Measurements from ENCODE around the gene IRF1. TPM values are rescaled to one million over a fixed set of nuclear protein-coding genes. Genes with fewer than 3 reads are reported as not detected.
"Not testable (repeated sequence)": the region's sequence is repeated elsewhere in the genome, so short reads cannot be mapped to it uniquely, and the experiment has no call there.

The IRF1 gene
- total RNA-seq, 2 experiments from 2014 or later: 221 to 228 TPM

GRCh38 chr5:132485641-132486317, 4.8 kb downstream of the IRF1 start:
- peak overlapping the region; percentile 90 for H3K27ac Mint-ChIP-seq
- H3K4me1 Mint-ChIP-seq (ENCODE audit: low read depth): peaks cover 66% of the 10 kb centered on the region
- peak; percentile 27 for DNase-seq
- no peaks in the 10 kb centered on the region for H3K9me3 Mint-ChIP-seq (ENCODE audit: insufficient read depth)
- H3K27me3 Mint-ChIP-seq (ENCODE audit: low read depth): no peaks in the 10 kb centered on the region
- peak overlapping the region; percentile 92 for H3K4me3 Mint-ChIP-seq
- H3K36me3 Mint-ChIP-seq (ENCODE audit: low read depth): peaks cover 85% of the 10 kb centered on the region
- no peak for ATAC-seq
- ChIA-PET POLR2A (interaction anchor here (0.6 to 22.6 kb wide), 13 partner anchors 6 to 739 kb away, joined by 3 to 720 read pairs (median 76); partner anchors contain the start of gene IRF1), CTCF (interaction anchor here (1.4 to 6.1 kb wide), 5 partner anchors 12 to 65 kb away, joined by 3 to 36 read pairs (median 9); no protein-coding TSS in a partner anchor)

DNA sequence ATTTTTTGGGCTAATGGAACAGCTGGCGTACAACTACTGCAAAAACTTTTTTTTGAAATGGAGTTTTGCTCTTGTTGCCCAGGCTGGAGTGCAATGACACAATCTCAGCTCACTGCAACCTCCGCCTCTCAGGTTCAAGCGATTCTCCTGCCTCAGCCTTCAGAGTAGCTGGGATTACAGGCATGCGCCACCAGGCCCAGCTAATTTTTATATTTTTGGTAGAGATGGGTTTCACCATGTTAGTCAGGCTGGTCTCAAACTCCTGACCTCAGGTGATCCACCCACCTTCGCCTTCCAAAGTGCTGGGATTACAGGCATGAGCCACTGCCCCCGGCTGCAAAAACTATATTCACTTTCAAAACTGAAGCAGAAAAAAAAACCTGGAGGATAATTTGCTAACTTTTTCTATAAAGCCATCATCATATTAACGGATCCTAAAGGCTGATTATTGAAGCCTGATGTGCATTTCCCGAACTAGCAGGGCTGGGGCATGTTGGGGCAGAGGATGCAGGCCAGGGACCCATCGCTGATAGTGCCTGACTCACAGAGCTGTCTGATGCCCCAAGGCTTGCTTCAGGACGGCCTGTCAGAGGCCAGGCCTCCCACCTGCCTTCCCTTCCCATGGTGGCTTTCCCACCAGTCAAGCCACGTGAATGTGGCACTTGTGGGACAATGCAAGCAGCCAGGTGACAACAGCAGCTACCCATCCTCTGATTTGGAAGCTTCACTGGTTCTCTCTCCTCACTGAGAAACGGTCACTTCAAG, 5.5 kb downstream of the IRF1 start:
- H3K4me3 Mint-ChIP-seq: peak overlapping the region; percentile 92
- H3K36me3 Mint-ChIP-seq (ENCODE audit: low read depth): peaks cover 85% of the 10 kb centered on the region
- H3K27me3 Mint-ChIP-seq (ENCODE audit: low read depth); ATAC-seq; H3K9me3 Mint-ChIP-seq (ENCODE audit: insufficient read depth): not testable (repeated sequence)
- DNase-seq: peak; percentile 20
- H3K27ac Mint-ChIP-seq: peak overlapping the region; percentile 90
- ChIA-PET POLR2A (interaction anchor here (0.6 to 22.6 kb wide), 13 partner anchors 10 to 739 kb away, joined by 3 to 720 read pairs (median 14); partner anchors contain the start of gene IRF1), CTCF (interaction anchor here (1.0 to 1.8 kb wide), 4 partner anchors 11 to 64 kb away, joined by 3 to 9 read pairs (median 4); no protein-coding TSS in a partner anchor)
- peaks cover 70% of the 10 kb centered on the region for H3K4me1 Mint-ChIP-seq (ENCODE audit: low read depth)

GRCh38 chr5:132484391-132484725, 6.2 kb downstream of the IRF1 start:
- DNase-seq (peak; percentile 18), ATAC-seq (no peak)
- Mint-ChIP-seq H3K27ac (peak overlapping the region; percentile 90), H3K27me3 (ENCODE audit: low read depth) (no peaks in the 10 kb centered on the region), H3K9me3 (ENCODE audit: insufficient read depth) (no peaks in the 10 kb centered on the region), H3K4me1 (ENCODE audit: low read depth) (peaks cover 77% of the 10 kb centered on the region), H3K36me3 (ENCODE audit: low read depth) (peaks cover 80% of the 10 kb centered on the region), H3K4me3 (peak overlapping the region; percentile 15)
- ChIA-PET POLR2A (interaction anchor here (1.6 to 22.6 kb wide), 10 partner anchors 11 to 94 kb away, joined by 5 to 720 read pairs (median 126); partner anchors contain the start of gene IRF1), CTCF (interaction anchor here (1.0 to 1.8 kb wide), 4 partner anchors 11 to 64 kb away, joined by 3 to 9 read pairs (median 4); no protein-coding TSS in a partner anchor)

- ATAC-seq (no peak), DNase-seq (no peak)
- H3K27me3 Mint-ChIP-seq (ENCODE audit: low read depth): no peaks in the 10 kb centered on the region
- H3K36me3 Mint-ChIP-seq (ENCODE audit: low read depth): peaks cover 76% of the 10 kb centered on the region
- CTCF ChIA-PET: interaction anchor here (1.0 to 1.8 kb wide), 2 partner anchors 19 to 63 kb away, joined by 4 to 9 read pairs; no protein-coding TSS in a partner anchor
- H3K9me3 Mint-ChIP-seq (ENCODE audit: insufficient read depth): no peaks in the 10 kb centered on the region
- peak overlapping the region; percentile 15 for H3K4me3 Mint-ChIP-seq
- peaks cover 82% of the 10 kb centered on the region for H3K4me1 Mint-ChIP-seq (ENCODE audit: low read depth)
- peak overlapping the region; percentile 90 for H3K27ac Mint-ChIP-seq
- POLR2A ChIA-PET: interaction anchor here (0.8 to 22.6 kb wide), 12 partner anchors 11 to 93 kb away, joined by 3 to 720 read pairs (median 45); partner anchors contain the start of gene IRF1
Observed at GRCh38 chr5:132483661-132484390, 6.7 kb downstream of the IRF1 start.

DNA sequence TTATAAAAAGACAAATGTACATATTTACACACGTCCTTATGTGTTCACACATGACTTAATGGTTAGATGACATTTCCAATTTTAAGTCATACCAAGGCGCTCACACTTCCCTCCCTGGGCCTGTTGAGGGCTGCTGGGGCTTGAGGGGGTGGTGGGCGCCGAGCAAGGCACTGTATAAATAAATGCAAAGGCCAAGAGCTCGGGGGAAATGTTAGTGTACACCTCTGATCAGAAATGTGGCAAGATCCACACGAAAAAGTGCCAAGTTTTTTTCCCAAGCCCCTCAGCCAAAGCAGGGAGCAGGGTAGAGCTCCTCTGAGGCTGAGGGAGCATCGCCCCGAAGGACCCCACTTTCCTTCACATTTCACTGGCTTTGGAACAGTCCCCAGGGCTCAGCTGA, 7.5 kb downstream of the IRF1 start:
- Mint-ChIP-seq H3K27me3 (ENCODE audit: low read depth) (no peaks in the 10 kb centered on the region), H3K4me1 (ENCODE audit: low read depth) (peaks cover 87% of the 10 kb centered on the region), H3K27ac (no peak overlapping the region), H3K9me3 (ENCODE audit: insufficient read depth) (no peaks in the 10 kb centered on the region), H3K36me3 (ENCODE audit: low read depth) (peaks cover 68% of the 10 kb centered on the region), H3K4me3 (no peak overlapping the region)
- ATAC-seq (no peak), DNase-seq (no peak)
- CTCF ChIA-PET: no interaction called here
- POLR2A ChIA-PET: interaction anchor here (0.8 to 22.6 kb wide), 10 partner anchors 11 to 75 kb away, joined by 3 to 720 read pairs (median 126); partner anchors contain the start of gene IRF1

DNA sequence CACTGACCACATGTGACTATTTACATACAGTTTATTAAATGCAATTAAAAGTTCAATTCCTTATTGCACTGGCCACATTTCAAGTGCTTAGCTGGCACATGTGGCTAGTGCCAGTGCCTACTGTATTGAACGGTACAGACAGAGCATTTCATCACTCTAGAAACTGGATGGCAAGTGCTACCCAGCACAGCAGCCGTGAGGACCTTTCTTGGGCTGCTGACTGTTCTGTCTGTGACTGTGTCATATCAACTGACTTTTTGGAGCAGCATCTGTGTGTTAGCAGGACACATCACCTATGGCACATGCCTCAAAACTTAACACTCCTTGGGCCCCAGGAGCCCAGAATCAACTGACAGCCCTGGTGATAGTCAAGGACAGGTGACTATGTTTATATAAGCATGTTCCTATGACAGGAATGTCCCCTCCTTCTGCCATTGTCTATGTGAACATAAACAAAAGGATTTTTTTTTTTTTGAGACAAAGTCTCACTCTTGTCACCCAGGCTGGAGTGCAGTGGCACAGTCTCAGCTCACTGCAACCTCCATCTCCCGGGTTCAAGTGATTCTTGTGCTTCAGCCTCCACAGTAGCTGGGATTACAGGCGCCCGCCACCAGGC, 8.9 kb downstream of the IRF1 start:
- CTCF ChIA-PET: interaction anchor here (3.1 to 4.2 kb wide), 4 partner anchors 8 to 61 kb away, joined by 18 to 45 read pairs (median 26); partner anchors contain the start of gene IRF1
- no peak overlapping the region for H3K4me3 Mint-ChIP-seq

GRCh38 chr5:132480893-132481595, 9.5 kb downstream of the IRF1 start:
- no peaks in the 10 kb centered on the region for H3K27me3 Mint-ChIP-seq (ENCODE audit: low read depth)
- H3K4me3 Mint-ChIP-seq: no peak overlapping the region
- no peak for ATAC-seq
- no peaks in the 10 kb centered on the region for H3K9me3 Mint-ChIP-seq (ENCODE audit: insufficient read depth)
- H3K27ac Mint-ChIP-seq: peak overlapping the region; percentile 74
- ChIA-PET POLR2A (interaction anchor here (0.5 to 22.6 kb wide), 12 partner anchors 9 to 414 kb away, joined by 3 to 720 read pairs (median 54); partner anchors contain the start of gene IRF1), CTCF (interaction anchor here (0.9 to 4.2 kb wide), 13 partner anchors 8 to 95 kb away, joined by 3 to 45 read pairs (median 12); partner anchors contain the start of gene IRF1)
- DNase-seq: no peak
- H3K4me1 Mint-ChIP-seq (ENCODE audit: low read depth): peaks cover 85% of the 10 kb centered on the region
- H3K36me3 Mint-ChIP-seq (ENCODE audit: low read depth): peaks cover 57% of the 10 kb centered on the region

More for the DNA sequence above, 8.9 kb downstream of the IRF1 start:
- ATAC-seq (no peak), DNase-seq (no peak)
- POLR2A ChIA-PET: interaction anchor here (0.7 to 22.6 kb wide), 9 partner anchors 10 to 73 kb away, joined by 3 to 720 read pairs (median 76); partner anchors contain the start of gene IRF1
- H3K4me1 Mint-ChIP-seq (ENCODE audit: low read depth): peaks cover 87% of the 10 kb centered on the region
- peak overlapping the region; percentile 74 for H3K27ac Mint-ChIP-seq
- H3K36me3 Mint-ChIP-seq (ENCODE audit: low read depth): peaks cover 59% of the 10 kb centered on the region
- no peaks in the 10 kb centered on the region for H3K27me3 Mint-ChIP-seq (ENCODE audit: low read depth)
- H3K9me3 Mint-ChIP-seq (ENCODE audit: insufficient read depth): no peaks in the 10 kb centered on the region

GRCh38 chr5:132480546-132480892, 10.1 kb downstream of the IRF1 start:
- DNase-seq (no peak), ATAC-seq (no peak)
- POLR2A ChIA-PET: interaction anchor here (0.5 to 22.6 kb wide), 13 partner anchors 8 to 413 kb away, joined by 3 to 720 read pairs (median 38); partner anchors contain the start of gene IRF1
- H3K27me3 Mint-ChIP-seq (ENCODE audit: low read depth): no peaks in the 10 kb centered on the region
- H3K4me3 Mint-ChIP-seq: no peak overlapping the region
- CTCF ChIA-PET: interaction anchor here (0.9 to 4.2 kb wide), 17 partner anchors 9 to 242 kb away, joined by 3 to 45 read pairs (median 11); partner anchors contain the start of gene IRF1
- H3K36me3 Mint-ChIP-seq (ENCODE audit: low read depth): peaks cover 57% of the 10 kb centered on the region
- no peaks in the 10 kb centered on the region for H3K9me3 Mint-ChIP-seq (ENCODE audit: insufficient read depth)
- H3K27ac Mint-ChIP-seq: peak overlapping the region; percentile 80
- H3K4me1 Mint-ChIP-seq (ENCODE audit: low read depth): peaks cover 85% of the 10 kb centered on the region

DNA sequence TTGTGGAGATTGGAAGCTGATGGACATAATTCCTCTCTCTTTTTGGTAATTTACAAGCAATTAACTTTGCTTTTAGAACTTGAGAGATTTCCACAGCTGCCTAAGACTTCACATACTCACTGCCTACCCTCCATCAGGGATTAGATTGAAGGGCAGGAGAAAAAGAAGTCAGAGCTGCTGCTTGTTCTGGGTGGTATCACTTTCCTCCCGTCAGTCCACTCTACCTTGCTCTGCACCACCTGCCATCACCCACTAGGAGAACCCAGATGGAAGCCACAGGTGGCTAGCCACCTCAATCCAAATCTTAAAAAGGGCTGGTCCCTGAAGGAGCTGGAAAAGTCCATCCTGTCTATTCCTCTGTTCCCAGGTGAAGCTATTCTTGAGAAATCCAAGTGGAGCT, 10.5 kb downstream of the IRF1 start:
- no peak for DNase-seq

More for the DNA sequence above, 10.5 kb downstream of the IRF1 start:
- ATAC-seq: peak; percentile 4
- H3K4me3 Mint-ChIP-seq: no peak overlapping the region
- POLR2A ChIA-PET: interaction anchor here (0.8 to 22.6 kb wide), 13 partner anchors 8 to 94 kb away, joined by 3 to 720 read pairs (median 38); partner anchors contain the start of gene IRF1
- no peaks in the 10 kb centered on the region for H3K27me3 Mint-ChIP-seq (ENCODE audit: low read depth)
- H3K9me3 Mint-ChIP-seq (ENCODE audit: insufficient read depth): no peaks in the 10 kb centered on the region
- CTCF ChIA-PET: interaction anchor here (1.0 to 4.2 kb wide), 17 partner anchors 8 to 242 kb away, joined by 3 to 45 read pairs (median 11); partner anchors contain the start of gene IRF1
- peaks cover 53% of the 10 kb centered on the region for H3K36me3 Mint-ChIP-seq (ENCODE audit: low read depth)
- peak overlapping the region; percentile 80 for H3K27ac Mint-ChIP-seq
- H3K4me1 Mint-ChIP-seq (ENCODE audit: low read depth): peaks cover 83% of the 10 kb centered on the region

All from activated CD8-positive, alpha-beta T cell treated with anti-CD3 and anti-CD28 coated beads, Interleukin-2, amount 10 ng/mL, durations not matched to agents 7 days and 5 days (primary cell).